GM19025 (cell line): ENCODE data around the gene KRTAP4-7.
"Not testable (repeated sequence)": the region's sequence is repeated elsewhere in the genome, so short reads cannot be mapped to it uniquely, and the experiment has no call there.

ENCODE experiments used
- ATAC-seq: cut with Tn5 transposase; IDR thresholded peaks from one replicate; pipeline ENCODE4 v1.9.1; 2021; ENCODE audit warnings: mild to moderate bottlenecking, low read depth, moderate library complexity; ENCODE audit not compliant: unreplicated experiment

KRTAP4-7 gene

DNA sequence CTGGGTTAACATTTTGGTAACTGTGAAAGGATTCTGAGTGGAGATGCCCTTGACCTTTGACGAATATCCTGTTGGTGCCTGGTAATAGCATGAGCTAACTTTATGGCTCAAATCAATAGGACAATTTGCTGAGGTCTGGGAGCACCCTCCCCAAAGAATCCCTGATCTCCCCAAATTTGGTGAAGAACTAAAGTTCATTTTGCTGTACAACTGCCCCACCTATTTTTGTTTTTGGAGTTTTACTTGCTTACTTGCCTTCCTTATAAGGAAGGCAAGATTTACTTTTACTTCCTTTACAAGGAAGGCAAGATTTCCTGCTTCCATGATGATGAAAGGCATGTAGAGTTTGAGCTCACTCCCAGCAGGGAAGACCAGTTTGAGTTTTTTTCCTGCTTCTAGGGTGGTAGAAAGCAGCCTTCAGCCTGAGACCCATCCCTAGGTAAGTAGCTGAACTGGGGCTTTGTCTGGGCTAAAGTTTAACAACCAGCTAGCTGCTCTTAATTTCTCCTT, 24.0 kb downstream of the KRTAP4-7 start:
- no peak for ATAC-seq

DNA sequence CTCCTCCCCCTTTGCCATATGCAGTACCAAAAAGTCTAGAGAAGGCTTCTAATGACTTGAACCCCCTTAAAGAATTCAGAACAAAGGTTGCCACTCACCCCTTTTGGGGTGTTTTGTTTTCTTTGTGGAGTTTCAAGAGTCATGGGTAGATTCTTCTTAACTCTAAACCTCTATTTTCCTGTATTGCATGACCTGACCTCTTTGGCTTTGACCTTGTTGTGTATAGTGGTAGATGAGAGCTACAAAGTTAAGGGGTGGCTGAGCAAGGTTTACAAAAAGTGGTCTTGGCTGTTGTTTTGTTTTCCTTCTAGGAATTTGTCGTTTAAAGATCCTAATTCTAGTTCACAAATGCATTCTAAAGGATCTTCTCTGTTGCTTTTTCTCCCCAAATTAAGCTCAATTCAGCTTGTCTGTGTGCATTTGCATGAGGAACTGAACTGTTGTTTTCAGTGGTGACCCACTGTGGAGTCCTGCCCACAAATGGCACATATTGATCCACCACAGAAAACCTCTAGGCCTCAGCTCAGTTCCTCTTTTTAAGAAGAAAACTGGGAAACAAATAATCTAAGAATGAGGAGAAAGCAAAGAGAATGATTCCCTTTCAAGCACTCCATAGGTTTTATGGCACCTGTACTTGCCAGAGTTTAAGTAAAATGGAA, 24.9 kb downstream of the KRTAP4-7 start:
- ATAC-seq: not testable (repeated sequence)

DNA sequence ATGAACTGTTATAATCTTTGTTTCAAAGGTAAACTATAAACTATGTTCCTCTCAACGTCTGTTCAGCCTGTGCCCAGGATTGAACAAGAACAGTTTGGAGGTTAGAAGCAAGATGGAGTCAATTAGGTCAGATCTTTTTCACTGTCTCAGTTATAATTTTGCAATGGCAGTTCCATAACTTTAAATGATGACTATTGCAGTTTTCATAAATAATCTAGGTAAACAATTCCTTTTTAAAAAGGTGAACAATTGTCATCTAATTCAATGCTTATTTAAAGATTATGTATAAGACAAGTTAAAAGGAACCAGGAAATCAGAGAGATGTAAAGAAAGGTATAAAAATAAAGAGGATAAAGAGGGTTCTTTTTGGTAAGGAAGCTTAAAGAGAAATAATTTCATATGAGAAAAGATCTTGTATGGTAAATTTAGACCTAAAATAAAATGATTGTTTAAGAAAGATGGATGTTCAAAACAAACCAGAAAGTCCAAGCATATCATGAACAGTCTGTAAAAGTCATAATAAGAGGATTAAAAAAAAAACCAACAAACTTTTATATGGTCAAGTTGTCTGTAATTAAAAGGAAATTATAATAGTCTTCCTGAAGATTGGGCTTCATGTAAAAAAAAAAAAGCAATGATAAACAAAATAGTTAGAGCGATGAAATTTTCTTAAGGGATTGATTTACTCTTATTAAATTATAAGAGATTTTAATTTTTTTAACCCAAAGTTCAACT, 27.4 kb downstream of the KRTAP4-7 start:
- ATAC-seq: no peak

DNA sequence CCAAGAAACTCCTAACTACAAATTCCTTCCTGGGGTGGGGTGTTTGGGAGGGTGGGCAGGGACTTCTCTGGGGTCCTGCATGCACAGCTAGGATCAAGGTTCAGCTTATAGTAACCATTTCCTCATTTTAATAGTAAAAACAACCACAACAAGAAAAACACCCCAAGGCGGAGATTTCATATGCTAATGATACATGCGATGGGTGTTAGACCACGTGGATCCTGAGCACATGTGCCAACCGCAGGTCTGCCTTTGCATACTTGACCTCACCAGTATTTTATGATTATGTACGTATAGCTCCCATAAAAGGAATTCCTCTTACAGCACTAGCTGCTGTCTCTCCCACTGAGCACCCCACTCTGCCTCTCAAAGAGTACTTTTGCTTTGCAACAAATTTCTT, 32.3 kb downstream of the KRTAP4-7 start:
- ATAC-seq: no peak

DNA sequence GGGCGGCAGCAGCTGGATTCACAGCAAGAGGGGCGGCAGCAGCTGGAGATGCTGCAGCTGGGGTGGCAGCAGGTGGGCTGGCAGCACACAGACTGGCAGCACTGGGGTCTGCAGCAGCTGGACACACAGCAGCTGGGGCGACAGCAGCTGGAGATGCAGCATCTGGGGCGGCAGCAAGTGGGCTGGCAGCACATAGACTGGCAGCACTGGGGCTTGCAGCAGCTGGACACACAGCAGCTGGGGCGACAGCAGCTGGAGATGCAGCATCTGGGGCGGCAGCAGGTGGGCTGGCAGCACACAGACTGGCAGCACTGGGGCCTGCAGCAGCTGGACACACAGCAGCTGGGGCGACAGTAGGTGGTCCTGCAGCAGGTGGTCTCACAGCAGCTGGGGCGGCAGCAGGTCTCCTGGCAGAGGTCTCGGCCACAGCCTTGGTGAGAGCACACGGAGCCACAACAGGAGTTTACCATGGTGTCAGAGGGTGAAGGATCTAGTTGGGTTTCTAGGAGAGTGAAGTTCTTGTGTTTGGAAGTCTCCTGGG, 34.0 kb downstream of the KRTAP4-7 start, which contains the start of gene KRTAP4-11:
TSS of gene KRTAP4-11 (minus strand) at position 528 of the 541 bp plus-strand sequence. CDS start at position 470, 58 bp downstream.
- not testable (repeated sequence) for ATAC-seq

DNA sequence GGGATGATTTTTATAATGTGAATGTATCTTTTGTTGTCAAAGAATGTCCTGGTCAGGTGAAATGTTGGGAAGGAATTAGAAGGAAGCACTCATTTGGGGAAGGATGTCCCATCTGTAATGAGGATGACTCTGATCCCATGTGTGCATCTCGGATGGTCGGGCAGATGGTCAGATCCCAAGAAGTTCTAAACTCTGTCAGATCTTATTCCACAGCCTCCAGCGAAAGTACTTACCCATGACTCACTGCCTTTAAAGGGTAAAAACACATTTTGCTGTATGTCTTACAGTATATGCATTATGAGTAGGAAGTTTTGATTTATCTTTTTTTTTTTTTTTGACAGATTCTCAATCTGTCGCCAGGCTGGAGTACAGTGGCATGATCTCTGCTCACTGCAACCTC, 34.8 kb downstream of the KRTAP4-7 start:
- ATAC-seq: no peak

DNA sequence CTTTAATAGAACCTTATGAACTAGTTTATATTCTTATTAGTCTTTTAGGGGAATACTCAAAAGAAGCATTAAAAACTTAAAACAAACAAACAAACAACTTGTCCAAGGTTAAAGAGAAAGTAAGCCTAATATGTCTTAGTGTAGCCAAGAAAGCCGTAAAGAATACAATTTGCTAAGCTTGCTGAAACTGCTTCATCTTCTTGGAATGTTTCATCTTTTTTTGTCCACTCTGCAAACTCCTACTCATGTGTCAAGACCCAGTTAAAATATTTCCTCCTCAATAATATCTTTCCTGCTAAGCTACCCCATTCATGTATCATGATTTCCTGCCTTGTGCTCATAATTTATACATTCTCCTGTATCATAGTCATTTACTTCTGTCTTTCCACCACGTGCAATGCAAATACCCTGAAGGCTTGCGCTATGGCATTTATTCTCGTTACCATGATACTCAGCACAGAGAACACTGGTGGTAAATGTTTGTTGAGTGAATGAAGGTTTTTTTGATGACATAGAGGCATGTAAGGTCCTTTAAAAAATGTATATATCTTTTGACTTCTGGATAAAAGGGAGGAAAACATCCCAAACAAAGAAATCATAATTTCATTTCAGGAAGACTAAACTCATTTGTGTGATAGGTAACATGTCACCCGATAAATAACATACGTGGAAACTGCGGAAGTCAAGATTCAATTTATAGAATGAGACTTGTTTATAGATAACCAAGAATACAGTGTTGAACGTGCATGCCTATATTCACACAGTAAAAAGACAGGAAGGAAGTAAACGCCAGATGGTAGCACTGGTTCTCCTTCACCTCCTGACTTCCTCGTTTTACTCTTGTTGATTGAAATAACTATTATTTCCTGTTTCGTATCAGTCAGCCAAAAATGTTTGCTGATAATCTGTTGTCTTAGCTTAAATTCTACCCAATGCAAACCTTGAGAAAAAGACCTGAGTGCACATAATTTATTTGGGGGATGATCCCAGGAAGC, 36.0 kb downstream of the KRTAP4-7 start:
- ATAC-seq: not testable (repeated sequence)

DNA sequence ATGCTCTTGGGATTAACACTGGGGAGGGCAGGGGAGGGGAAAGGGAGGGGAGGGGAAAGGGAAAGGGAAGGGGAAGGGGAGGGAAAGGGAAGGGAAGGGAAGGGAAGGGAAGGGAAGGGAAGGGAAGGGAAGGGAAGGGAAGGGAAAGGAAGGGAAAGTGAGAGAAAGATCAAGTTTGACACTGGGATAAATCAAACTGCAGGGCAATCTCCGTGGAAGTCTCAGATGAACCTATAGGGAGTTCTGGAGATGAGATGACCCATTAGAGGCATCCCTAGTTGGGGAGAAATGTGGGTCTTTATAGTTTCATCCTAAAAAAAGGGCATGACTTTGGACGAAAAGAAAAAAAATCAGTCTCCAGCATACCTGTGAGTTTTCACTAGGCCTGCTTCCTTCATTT, 37.8 kb downstream of the KRTAP4-7 start:
- no peak for ATAC-seq

DNA sequence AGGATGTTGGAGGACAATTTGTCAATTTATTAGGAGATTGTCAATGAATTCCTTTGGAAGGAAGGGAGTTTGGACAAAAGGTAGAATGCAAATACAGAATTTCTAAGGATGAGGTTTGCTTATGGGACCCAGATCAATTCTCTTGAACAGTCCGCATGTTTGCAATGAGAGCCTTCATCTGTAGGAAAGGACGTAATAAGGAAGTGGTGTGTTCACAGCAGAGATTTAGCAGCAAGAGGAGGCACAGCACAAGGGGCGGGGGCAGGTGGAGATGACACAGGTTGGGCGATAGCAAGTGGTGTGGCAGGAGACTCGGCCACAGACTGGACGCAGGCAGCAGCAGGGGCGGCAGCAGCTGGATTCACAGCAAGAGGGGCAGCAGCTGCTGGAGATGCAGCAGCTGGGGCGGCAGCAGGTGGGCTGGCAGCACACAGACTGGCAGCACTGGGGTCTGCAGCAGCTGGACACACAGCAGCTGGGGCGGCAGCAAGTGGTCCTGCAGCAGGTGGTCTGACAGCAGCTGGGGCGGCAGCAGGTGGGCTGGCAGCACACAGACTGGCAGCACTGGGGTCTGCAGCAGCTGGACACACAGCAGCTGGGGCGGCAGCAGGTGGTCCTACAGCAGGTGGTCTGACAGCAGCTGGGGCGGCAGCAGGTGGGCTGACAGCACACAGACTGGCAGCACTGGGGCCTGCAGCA, 39.5 kb downstream of the KRTAP4-7 start:
- ATAC-seq: not testable (repeated sequence)

DNA sequence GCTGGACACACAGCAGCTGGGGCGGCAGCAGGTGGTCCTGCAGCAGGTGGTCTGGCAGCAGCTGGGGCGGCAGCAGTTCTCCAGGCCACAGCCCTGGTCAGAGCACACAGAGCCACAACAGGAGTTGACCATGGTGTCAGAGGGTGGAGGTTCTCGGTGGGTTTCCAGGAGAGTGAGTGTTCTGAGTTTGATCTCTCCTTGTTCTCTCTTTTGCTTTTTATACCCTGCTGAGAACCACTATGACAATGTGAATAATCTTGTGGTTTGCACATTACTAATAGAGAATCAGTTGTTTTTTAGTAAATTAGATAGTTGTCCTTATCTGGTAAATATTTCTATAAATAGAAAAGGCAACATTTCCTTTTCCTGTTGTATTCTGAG, 40.0 kb downstream of the KRTAP4-7 start, which contains the start of gene KRTAP4-12:
TSS of gene KRTAP4-12 (minus strand) at position 192 of the 381 bp plus-strand sequence. CDS start at position 132, 60 bp downstream.
- ATAC-seq: not testable (repeated sequence)

DNA sequence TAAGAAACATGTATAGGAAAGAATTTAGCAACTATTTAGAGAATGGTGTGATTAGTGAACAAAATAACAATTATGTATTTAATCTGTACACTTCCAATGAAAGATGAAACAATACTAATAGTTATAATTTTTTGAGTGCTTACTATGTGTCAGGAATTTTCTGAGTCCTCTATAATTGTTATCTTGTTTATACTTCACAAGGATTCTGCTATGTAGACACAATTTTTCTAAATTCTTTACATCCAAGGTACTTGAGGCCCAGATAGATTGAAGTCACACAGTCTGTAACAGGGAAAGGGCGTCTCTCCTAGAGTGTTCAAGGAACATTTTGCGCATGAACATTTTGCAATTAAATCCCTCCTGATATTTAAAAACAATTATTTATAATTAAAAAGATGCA, 41.1 kb downstream of the KRTAP4-7 start:
- ATAC-seq: no peak

DNA sequence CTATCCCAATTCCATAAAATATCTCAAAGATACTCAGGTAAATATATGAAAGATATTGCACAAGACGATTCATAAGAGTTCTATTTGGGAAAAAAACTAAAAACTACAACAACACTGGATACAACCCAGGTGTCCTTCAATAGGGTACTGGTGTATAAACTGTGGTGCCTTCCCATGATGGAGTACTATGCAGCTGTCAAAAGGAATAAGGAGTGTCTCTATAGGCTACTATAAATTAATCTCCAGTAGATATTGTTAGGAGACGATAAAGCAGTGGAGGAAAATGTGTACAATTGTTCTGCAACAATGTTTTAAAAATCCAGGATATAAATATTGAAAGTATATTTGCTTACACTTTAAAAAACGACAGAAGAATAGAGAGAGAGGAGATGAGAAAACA, 42.5 kb downstream of the KRTAP4-7 start:
- ATAC-seq: no peak

DNA sequence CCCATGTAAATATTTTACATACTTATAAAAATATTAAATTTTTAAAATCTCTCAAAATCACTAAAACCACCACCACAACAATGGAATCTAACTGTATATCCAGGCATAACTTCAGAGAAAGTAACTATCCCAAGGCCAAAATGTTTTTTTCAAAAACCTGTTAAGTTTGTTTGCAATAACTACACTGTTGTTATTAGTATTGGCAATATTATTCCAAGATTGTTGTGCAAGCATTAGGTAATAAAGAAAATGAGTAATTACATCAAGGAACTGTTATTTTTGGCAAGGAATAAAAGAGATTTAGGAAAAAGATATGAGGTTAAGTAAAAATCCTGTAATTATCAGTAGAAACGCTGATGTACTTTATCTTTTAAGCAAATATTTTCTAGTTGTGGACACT, 43.4 kb downstream of the KRTAP4-7 start:
- no peak for ATAC-seq

DNA sequence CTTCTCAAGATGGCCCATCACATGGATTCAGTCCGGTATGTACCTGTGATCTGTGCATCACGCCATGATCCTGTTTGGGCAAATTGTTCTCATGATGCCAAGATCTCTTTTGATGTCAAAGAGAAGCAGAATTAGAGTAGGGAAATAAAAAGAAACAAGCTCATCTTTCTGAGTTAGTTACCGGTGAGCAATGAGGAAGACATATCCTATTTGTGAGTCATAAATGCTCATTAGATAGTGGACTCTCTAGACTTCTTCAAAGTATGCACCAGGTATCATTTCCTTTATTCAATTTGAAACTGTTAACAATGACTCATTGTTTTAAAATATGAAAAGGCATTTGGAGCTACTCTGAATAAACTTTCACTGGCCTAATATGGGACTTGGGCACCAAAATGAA, 48.0 kb downstream of the KRTAP4-7 start:
- ATAC-seq: no peak

DNA sequence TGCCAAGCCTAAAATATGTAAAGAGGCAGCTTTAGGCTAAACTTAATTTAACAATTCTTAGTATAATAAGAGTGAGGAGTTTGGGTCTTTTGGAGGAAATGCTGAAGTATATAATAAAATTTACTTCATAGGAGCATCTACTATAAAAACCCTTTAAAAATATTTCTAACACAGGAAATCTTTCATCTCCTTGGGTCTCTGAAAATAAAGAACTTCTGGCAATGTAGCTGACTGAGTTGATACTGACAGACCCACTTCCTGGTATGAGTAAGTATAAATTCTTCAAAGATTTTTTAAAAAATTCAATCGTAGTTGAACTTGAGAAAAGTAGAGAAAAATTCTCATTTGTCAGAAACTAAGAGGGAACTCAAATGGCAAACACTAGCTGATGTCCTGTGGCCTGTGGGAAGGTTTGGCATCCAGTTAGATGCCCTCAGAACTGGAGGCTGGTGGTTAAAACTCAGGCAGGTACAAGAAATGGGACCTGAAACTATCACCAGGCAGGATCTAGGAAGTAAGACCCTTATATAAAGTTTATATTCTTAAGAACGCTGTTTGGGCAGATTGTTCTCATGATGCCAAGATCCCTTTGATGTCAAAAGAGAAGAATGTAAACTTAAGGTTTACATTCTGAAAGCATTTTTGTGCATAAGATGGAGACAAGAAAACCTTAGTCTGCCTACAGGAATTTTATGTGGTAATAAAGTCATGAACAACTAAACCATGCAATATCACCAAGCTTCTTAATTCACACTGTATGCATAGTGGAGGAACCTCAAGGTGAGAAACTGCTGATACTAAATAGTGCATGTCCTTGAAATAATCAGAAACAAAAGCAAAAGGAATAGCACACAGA, 50.2 kb downstream of the KRTAP4-7 start:
- no peak for ATAC-seq
